Endodermal cell (in vitro differentiated cells): ENCODE data around the gene DESI1. TPM values are rescaled to one million over a fixed set of nuclear protein-coding genes. Genes with fewer than 3 reads are reported as not detected.

Source experiments
- DNase-seq: peaks from one replicate; pipeline ENCODE4 v3.0.0-alpha.2; 2017
- H3K27ac ChIP-seq: 2 replicates; pipeline ENCODE4 v1.5.1; 2013; ENCODE audit warnings: mild to moderate bottlenecking, low read depth, low read length, moderate library complexity
- H3K27me3 ChIP-seq: 2 replicates; pipeline ENCODE4 v1.6.1; 2013; ENCODE audit warnings: mild to moderate bottlenecking, low read length, moderate library complexity; ENCODE audit not compliant: insufficient read depth, control insufficient read depth, poor library complexity, severe bottlenecking
- H3K36me3 ChIP-seq: 2 replicates; pipeline ENCODE4 v1.7.0; 2013; ENCODE audit warnings: mild to moderate bottlenecking, low read length, moderate library complexity; ENCODE audit not compliant: control insufficient read depth, insufficient read depth
- H3K4me1 ChIP-seq: one replicate; pipeline ENCODE4 v1.7.0; 2013; ENCODE audit warnings: low read length; ENCODE audit not compliant: control insufficient read depth, insufficient read depth
- H3K4me3 ChIP-seq: 2 replicates; pipeline ENCODE4 v1.5.1; 2013; ENCODE audit warnings: mild to moderate bottlenecking, low read length, moderate library complexity
- H3K9ac ChIP-seq: 2 replicates; pipeline ENCODE4 v1.6.1; 2013; ENCODE audit warnings: mild to moderate bottlenecking, low read length, moderate library complexity; ENCODE audit not compliant: poor library complexity, severe bottlenecking; ENCODE audit errors: extremely low read depth
- H3K9me3 ChIP-seq: 2 replicates; pipeline ENCODE4 v1.6.1; 2013; ENCODE audit warnings: mild to moderate bottlenecking, low read length, moderate library complexity; ENCODE audit not compliant: control insufficient read depth
- H3K27ac Mint-ChIP-seq: 2 replicates; pipeline ENCODE4 v1.8.0; 2020; ENCODE audit warnings: mixed read lengths
- H3K27me3 Mint-ChIP-seq: 2 replicates; pipeline ENCODE4 v1.8.0; 2021; ENCODE audit warnings: mild to moderate bottlenecking, mixed read lengths; ENCODE audit not compliant: insufficient read depth
- H3K36me3 Mint-ChIP-seq: 2 replicates; pipeline ENCODE4 v1.8.0; 2020; ENCODE audit warnings: low read depth, mixed read lengths
- H3K4me1 Mint-ChIP-seq: 2 replicates; pipeline ENCODE4 v1.8.0; 2020; ENCODE audit warnings: mixed read lengths
- H3K4me3 Mint-ChIP-seq: 2 replicates; pipeline ENCODE4 v1.8.0; 2020; ENCODE audit warnings: mild to moderate bottlenecking, moderate library complexity, mixed read lengths
- H3K9me3 Mint-ChIP-seq: 2 replicates; pipeline ENCODE4 v1.8.0; 2020; ENCODE audit warnings: mild to moderate bottlenecking, mixed read lengths
- WGBS, 2 experiments: methylation state at CpG; one replicate each; pipeline versions ENCODE4 v1.1.5 to v1.1.7; 2013; ENCODE audit warnings: missing lambda C conversion rate in 2 of 2, mixed read lengths in 1 of 2; ENCODE audit not compliant: insufficient coverage in 1 of 2, insufficient read length in 1 of 2; 5-methylcytosine and 5-hydroxymethylcytosine counted together
- long read RNA-seq, 4 experiments: library from polyadenylated mRNA in 2 of 4; library from RNA in 1 of 4; library from capped mRNA in 1 of 4; stranded (forward) in 3 of 4; unstranded in 1 of 4; transcript quantifications; one replicate each; pipeline ENCODE4 v2.0.0, GENCODE V29; 2020 to 2021; ENCODE audit warnings: inconsistent platforms in 1 of 4
- polyA plus RNA-seq, 2 experiments: library from polyadenylated mRNA; stranded (reverse); fragments of 50-300 nt; gene quantifications; one replicate each; pipeline ENCODE4 v1.2.3, GENCODE V29; 2013
- total RNA-seq, 2 donors: library from RNA; stranded (reverse); fragmentation: NEBNext Ultra II Directional in 1 of 2; extraction: Animal tissue kit (Norgen Biotek cat#: 25700) in 1 of 2; gene quantifications; 2 replicates in 1 of 2; 3 replicates in 1 of 2; pipeline ENCODE4 v1.2.1, GENCODE V29; 2021
- TF ChIP-seq, protein P1 (sequence below): fragments of 200-600 bp; sonication (generic); conservative IDR thresholded peaks from 2 replicates; pipeline ENCODE4 v1.5.0; 2021; ENCODE audit warnings: antibody characterized with exemption, mild to moderate bottlenecking

DESI1 gene
- total RNA-seq, result 10 to 100 TPM; 21.8 to 28.9 TPM
- 31.6 TPM for polyA plus RNA-seq (2013, experiment 1 of 2)
- polyA plus RNA-seq (2013, experiment 2 of 2), result 27.1 TPM
- long read RNA-seq, experiment 1, partial matches to known transcripts, result 1 of 13 reads
- long read RNA-seq, experiment 1, other reads (novel, unspliced or antisense), result 8 of 13 reads
- long read RNA-seq, experiment 2, partial matches to known transcripts, result 2 of 8 reads
- long read RNA-seq, experiment 2, other reads (novel, unspliced or antisense), result 4 of 8 reads
- long read RNA-seq, experiment 3, transcript DESI1-201 (6 exons, 3,833 nt), result major isoform, 11 of 17 reads
- long read RNA-seq, experiment 3, partial matches to known transcripts, result 0 of 17 reads
- long read RNA-seq, experiment 3, other reads (novel, unspliced or antisense), result 6 of 17 reads
- long read RNA-seq, experiment 4, transcript DESI1-201 (6 exons, 3,833 nt), result major isoform, 24 of 30 reads
- long read RNA-seq, experiment 4, partial matches to known transcripts, result 0 of 30 reads
- long read RNA-seq, experiment 4, other reads (novel, unspliced or antisense), result 6 of 30 reads

DNA sequence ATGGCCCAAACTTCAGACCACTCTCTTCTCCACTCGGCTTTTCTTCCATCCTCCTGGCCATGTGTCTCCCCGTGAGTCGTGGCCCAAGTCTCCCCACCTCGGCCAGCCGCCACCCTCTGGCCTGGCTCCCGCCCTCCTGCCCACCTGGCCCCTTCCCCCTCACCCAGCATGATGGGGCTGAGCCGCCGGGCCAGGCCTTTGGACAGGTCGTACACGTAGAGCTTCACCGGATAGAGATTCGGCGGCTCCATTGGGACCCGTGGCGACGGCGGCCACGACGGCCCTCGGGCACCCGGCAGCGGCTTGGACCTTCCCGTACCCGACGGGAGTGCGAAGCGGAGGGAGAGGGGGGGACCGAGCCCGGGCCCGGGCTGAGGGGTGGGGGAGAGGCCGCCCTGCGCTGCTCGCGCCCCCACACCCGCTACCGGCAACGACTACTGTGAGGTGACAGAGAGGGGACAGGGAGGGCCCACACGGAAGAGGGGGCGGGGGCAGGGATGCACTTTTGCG, at the start of gene DESI1:
DESI1 (minus strand) TSS at position 455 of the 510 bp plus-strand sequence; CDS start at position 251, 204 bp downstream.
- Histone ChIP-seq H3K9me3 (no peaks in the 10 kb centered on the region), H3K9ac (peak within 1 kb of the TSS; percentile 98), H3K27me3 (no peaks in the 10 kb centered on the region), H3K4me3 (peak within 1 kb of the TSS; percentile 93), H3K36me3 (peaks cover 23% of the 10 kb centered on the region), H3K4me1 (no peaks in the 10 kb centered on the region), H3K27ac (peak within 1 kb of the TSS; percentile 94)
- Mint-ChIP-seq H3K27me3 (no peaks in the 10 kb centered on the region), H3K4me1 (peaks cover 22% of the 10 kb centered on the region), H3K27ac (peak within 1 kb of the TSS; percentile 99), H3K36me3 (peaks cover 31% of the 10 kb centered on the region), H3K9me3 (no peaks in the 10 kb centered on the region), H3K4me3 (peak within 1 kb of the TSS; percentile 95)
- no peak for DNase-seq
- WGBS, 2 experiments, result 0 to 2% methylated on average over 5 to 40 of the region's 40 CpGs
- TF ChIP-seq, protein P1, sequence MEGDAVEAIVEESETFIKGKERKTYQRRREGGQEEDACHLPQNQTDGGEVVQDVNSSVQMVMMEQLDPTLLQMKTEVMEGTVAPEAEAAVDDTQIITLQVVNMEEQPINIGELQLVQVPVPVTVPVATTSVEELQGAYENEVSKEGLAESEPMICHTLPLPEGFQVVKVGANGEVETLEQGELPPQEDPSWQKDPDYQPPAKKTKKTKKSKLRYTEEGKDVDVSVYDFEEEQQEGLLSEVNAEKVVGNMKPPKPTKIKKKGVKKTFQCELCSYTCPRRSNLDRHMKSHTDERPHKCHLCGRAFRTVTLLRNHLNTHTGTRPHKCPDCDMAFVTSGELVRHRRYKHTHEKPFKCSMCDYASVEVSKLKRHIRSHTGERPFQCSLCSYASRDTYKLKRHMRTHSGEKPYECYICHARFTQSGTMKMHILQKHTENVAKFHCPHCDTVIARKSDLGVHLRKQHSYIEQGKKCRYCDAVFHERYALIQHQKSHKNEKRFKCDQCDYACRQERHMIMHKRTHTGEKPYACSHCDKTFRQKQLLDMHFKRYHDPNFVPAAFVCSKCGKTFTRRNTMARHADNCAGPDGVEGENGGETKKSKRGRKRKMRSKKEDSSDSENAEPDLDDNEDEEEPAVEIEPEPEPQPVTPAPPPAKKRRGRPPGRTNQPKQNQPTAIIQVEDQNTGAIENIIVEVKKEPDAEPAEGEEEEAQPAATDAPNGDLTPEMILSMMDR, result no peak

DNA sequence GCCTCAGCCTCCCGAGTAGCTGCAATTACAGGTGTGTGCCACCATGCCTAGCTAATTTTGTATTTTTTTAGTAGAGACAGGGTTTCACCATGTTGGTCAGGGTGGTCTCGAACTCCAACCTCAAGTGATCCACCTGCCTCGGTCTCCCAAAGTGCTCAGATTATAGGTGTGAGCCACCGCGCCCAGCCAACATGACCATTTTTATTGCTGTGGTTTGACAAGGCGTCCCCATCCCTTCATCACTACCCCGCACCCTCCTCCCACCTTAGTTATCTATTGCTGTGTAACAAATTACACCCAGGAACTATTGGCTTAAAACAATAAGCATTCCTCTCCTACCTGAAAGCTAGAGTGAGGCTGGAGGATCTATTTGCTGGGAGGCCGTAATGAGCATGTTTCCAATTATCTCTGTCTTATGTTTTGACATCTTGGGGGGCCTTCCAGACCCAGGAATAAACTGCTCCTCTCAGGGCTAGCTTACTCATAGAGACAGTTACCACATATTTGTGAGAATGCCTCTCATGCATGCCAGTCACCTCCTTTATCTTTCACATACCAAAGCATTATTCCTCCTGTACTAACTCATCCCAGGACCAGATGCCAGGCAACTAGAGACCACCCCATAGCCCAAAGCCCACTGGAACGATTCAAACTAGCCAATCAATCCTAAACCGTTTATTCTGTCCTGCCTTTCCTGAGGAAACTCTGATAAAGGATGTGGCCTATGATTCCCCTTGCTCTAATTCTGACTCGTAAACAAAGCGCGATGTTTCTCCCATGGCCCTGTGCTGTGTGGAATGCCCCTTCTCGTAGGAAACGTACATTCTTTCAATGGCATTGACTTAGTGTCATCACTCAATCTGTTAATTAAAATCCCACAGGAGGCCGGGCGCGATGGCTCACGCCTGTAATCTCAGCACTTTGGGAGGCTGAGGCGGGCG, 48.4 kb upstream of the DESI1 start:
- Histone ChIP-seq H3K4me3 (no peak overlapping the region), H3K9ac (no peak overlapping the region), H3K27ac (no peak overlapping the region), H3K4me1 (no peaks in the 10 kb centered on the region), H3K27me3 (no peaks in the 10 kb centered on the region), H3K9me3 (no peaks in the 10 kb centered on the region), H3K36me3 (peaks cover 30% of the 10 kb centered on the region)
- DNase-seq, result no peak
- Mint-ChIP-seq H3K9me3 (no peaks in the 10 kb centered on the region), H3K27ac (peak overlapping the region; percentile 33), H3K4me1 (peaks cover 4% of the 10 kb centered on the region), H3K36me3 (peaks cover 20% of the 10 kb centered on the region), H3K4me3 (no peak overlapping the region), H3K27me3 (no peaks in the 10 kb centered on the region)
- 96% methylated on average over 16 to 21 of the region's 21 CpGs for WGBS, 2 experiments
- TF ChIP-seq, protein P1, result no peak

DNA sequence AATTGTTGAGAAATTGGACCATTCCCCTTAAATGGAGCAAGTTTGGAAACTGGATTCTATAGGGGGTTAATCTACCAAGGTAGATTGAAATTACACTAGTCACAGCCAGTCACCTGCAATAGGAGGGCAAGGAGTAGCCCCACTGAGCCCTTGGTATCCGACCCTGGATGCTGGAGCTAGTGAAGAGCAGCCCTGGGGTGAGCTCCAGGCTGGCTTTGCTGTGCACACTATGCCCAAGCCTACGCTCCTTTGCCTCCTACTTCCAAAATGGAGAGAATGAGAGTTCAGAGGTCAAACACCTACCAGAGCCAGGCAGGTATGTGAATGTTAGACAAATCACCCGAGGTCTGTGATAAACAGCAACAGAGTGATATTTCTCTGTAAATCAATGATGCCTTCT, 44.1 kb upstream of the DESI1 start:
- Mint-ChIP-seq H3K4me1 (peaks cover 4% of the 10 kb centered on the region), H3K4me3 (no peak overlapping the region), H3K9me3 (no peaks in the 10 kb centered on the region), H3K36me3 (peaks cover 40% of the 10 kb centered on the region), H3K27me3 (no peaks in the 10 kb centered on the region), H3K27ac (no peak overlapping the region)
- H3K9me3 ChIP-seq, result no peaks in the 10 kb centered on the region
- H3K4me1 ChIP-seq, result no peaks in the 10 kb centered on the region
- H3K4me3 ChIP-seq, result no peak overlapping the region
- H3K27ac ChIP-seq, result peak overlapping the region; percentile 13
- TF ChIP-seq, protein P1, result no peak
- DNase-seq, result no peak
- H3K27me3 ChIP-seq, result no peaks in the 10 kb centered on the region
- H3K9ac ChIP-seq, result no peak overlapping the region
- WGBS, 2 experiments, result 96 to 100% methylated on average over 2 to 3 of the region's 3 CpGs
- peaks cover 54% of the 10 kb centered on the region for H3K36me3 ChIP-seq
